Measurements from ENCODE around the gene LNP1. TPM values are rescaled to one million over a fixed set of nuclear protein-coding genes. Genes with fewer than 3 reads are reported as not detected.

Gene LNP1
- total and polyA plus RNA-seq, 2 of the 8 experiments (the other 6 are each of a cell fraction or from before 2014, with no cell fraction given), result 6.6 to 8.7 TPM

DNA sequence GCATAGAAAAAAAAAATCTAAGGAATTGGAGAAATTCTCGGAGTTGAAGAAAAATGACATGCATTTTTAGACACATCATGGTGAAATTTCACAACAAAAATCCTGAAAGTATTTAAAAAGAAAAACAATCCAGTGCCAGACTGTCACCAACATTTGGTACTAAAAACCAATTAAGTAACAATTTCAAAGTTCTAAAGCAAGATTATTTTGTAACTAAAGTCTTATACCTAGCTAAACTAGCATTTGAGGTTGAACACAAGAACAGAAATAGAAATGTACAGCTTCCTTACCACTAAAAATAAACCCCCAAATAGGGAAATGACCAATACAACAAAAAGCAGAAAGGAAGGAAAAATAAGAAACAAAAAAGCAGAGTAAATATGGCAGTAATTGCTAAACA, 12.3 kb upstream of the LNP1 start (continued):
- TF ChIP-seq POU5F1 (IDR thresholded peaks at IDR 0.05; ENCODE audit: low read depth, low read length) (no peak), EP300 (IDR thresholded peaks at IDR 0.05; ENCODE audit: borderline replicate concordance in 1 of 2, low read depth in 2 of 2, low read length in 2 of 2) (no peak), PHF8 (conservative IDR thresholded peaks at IDR 0.05; ENCODE audit: low read depth, low read length) (no peak), MAFK (IDR thresholded peaks at IDR 0.05; ENCODE audit: low read depth, low read length) (no peak), HDAC6 (IDR thresholded peaks at IDR 0.05; ENCODE audit: low read depth, low read length) (no peak)
